CD4-positive, alpha-beta T cell (primary cell): ENCODE data around the gene MAP2K3. TPM values are rescaled to one million over a fixed set of nuclear protein-coding genes. Genes with fewer than 3 reads are reported as not detected.

ENCODE experiments used
- ATAC-seq: fragments of 200-7000 bp; cut with Tn5 transposase; one replicate; pipeline ENCODE4 v1.10.0; 2022; ENCODE audit warnings: mild to moderate bottlenecking; ENCODE audit not compliant: poor library complexity
- CTCF ChIA-PET: fragments of 350-600 bp; sonication (Branson Sonifier 250); formaldehyde crosslinking; loops from one replicate; lab custom pipeline; 2021; ENCODE audit warnings: antibody characterized with exemption, inconsistent platforms; lab: Charles Lee
- POLR2A ChIA-PET: fragments of 350-600 bp; sonication (Branson Sonifier 250); formaldehyde crosslinking; loops from one replicate; lab custom pipeline; 2021; ENCODE audit warnings: antibody characterized with exemption, inconsistent platforms; lab: Charles Lee
- DNase-seq, 14 experiments: peaks; one replicate each; pipeline ENCODE4 v3.0.0-alpha.2; 2013 to 2020; ENCODE audit warnings: mixed read lengths in 2 of 14
- H3K27ac ChIP-seq, 2 donors: one replicate each; pipeline versions ENCODE4 v1.5.1 to v1.7.0; 2013; ENCODE audit warnings: low read length in 2 of 2, low read depth in 1 of 2, mild to moderate bottlenecking in 1 of 2
- H3K27me3 ChIP-seq, 2 experiments: 1 replicate in 1 of 2; 2 replicates in 1 of 2; pipeline versions ENCODE4 v1.6.1 to v1.7.0; 2013; ENCODE audit warnings: low read length in 2 of 2, control low read depth in 1 of 2, mild to moderate bottlenecking in 1 of 2, moderate library complexity in 1 of 2; ENCODE audit not compliant: insufficient read depth in 2 of 2, control insufficient read depth in 1 of 2
- H3K36me3 ChIP-seq: one replicate; pipeline ENCODE4 v1.6.1; 2013; ENCODE audit warnings: low read length, control low read depth; ENCODE audit not compliant: insufficient read depth
- H3K4me1 ChIP-seq: one replicate; pipeline ENCODE4 v1.6.1; 2013; ENCODE audit warnings: low read length, control low read depth; ENCODE audit not compliant: insufficient read depth
- H3K4me3 ChIP-seq: one replicate; pipeline ENCODE4 v1.5.1; 2013; ENCODE audit warnings: mild to moderate bottlenecking, low read length, moderate library complexity
- H3K9me3 ChIP-seq, 2 experiments: 1 replicate in 1 of 2; 2 replicates in 1 of 2; pipeline versions ENCODE4 v1.6.1 to v1.7.0; 2013; ENCODE audit warnings: low read length in 2 of 2, mild to moderate bottlenecking in 2 of 2, control low read depth in 1 of 2, moderate library complexity in 1 of 2; ENCODE audit not compliant: control insufficient read depth in 1 of 2, insufficient read depth in 1 of 2
- H3K27ac Mint-ChIP-seq: one replicate; pipeline ENCODE4 v1.8.0; 2020; ENCODE audit warnings: mixed read lengths
- H3K27me3 Mint-ChIP-seq: one replicate; pipeline ENCODE4 v1.8.0; 2021; ENCODE audit warnings: mixed read lengths
- H3K36me3 Mint-ChIP-seq: one replicate; pipeline ENCODE4 v1.8.0; 2021; ENCODE audit warnings: low read depth, mixed read lengths
- H3K4me1 Mint-ChIP-seq: one replicate; pipeline ENCODE4 v1.8.0; 2021; ENCODE audit warnings: low read depth, mixed read lengths
- H3K4me3 Mint-ChIP-seq: one replicate; pipeline ENCODE4 v1.8.0; 2020; ENCODE audit warnings: mild to moderate bottlenecking, mixed read lengths
- H3K9me3 Mint-ChIP-seq: one replicate; pipeline ENCODE4 v1.8.0; 2020; ENCODE audit warnings: mixed read lengths
- CTCF ChIP-seq: fragments of 200-600 bp; IDR thresholded peaks from one replicate; pipeline ENCODE4 v1.8.0; 2022; ENCODE audit warnings: antibody characterized with exemption, mild to moderate bottlenecking
- intact Hi-C, 2 experiments: fragments of 100-400 bp; cut with DNase I in 1 of 2; cut with micrococcal nuclease in 1 of 2; formaldehyde crosslinking; loops; one replicate each; pipeline versions ENCODE4 v1.15.1 to v1.9.0; 2023 to 2025; cut with DNase I, micrococcal nuclease
- total RNA-seq, 174 experiments: library from RNA in 2 of 174; stranded (reverse) in 2 of 174; gene quantifications; one replicate each; pipeline ENCODE4 v1.2.3 and lab custom pipeline; 2021 to 2026

Gene MAP2K3
- total RNA-seq, 2 experiments from 2014 or later: 36.8 to 38.5 TPM

- no peaks in the 10 kb centered on the region for H3K27me3 ChIP-seq
- Mint-ChIP-seq H3K27ac (no peak overlapping the region), H3K4me3 (no peak overlapping the region), H3K4me1 (no peaks in the 10 kb centered on the region), H3K9me3 (no peaks in the 10 kb centered on the region), H3K36me3 (no peaks in the 10 kb centered on the region), H3K27me3 (no peaks in the 10 kb centered on the region)
- no peaks in the 10 kb centered on the region for H3K36me3 ChIP-seq
- H3K9me3 ChIP-seq: no peaks in the 10 kb centered on the region
- H3K4me3 ChIP-seq: no peak overlapping the region
- no peaks in the 10 kb centered on the region for H3K4me1 ChIP-seq
- TF ChIP-seq CTCF: no peak
- intact Hi-C loops: no loop called here
- no peak overlapping the region for H3K27ac ChIP-seq
- ChIA-PET CTCF (no interaction called here), POLR2A (no interaction called here)
- ATAC-seq (no peak), DNase-seq (no peak)
These were observed 73.5 kb downstream of the MAP2K3 start for GRCh38 chr17:21357696-21358656.

- Mint-ChIP-seq H3K9me3 (no peaks in the 10 kb centered on the region), H3K4me3 (no peak overlapping the region)
These were observed 74.4 kb downstream of the MAP2K3 start for GRCh38 chr17:21358682-21359482.

GRCh38 chr17:21359483-21359840 lies 75.0 kb downstream of the MAP2K3 start:
- no peak overlapping the region for H3K27ac Mint-ChIP-seq
- no peaks in the 10 kb centered on the region for H3K9me3 Mint-ChIP-seq
- intact Hi-C loops: no loop called here
- no peaks in the 10 kb centered on the region for H3K27me3 Mint-ChIP-seq
- CTCF ChIA-PET: no interaction called here
- H3K27ac ChIP-seq: no peak overlapping the region
- no peak overlapping the region for H3K4me3 Mint-ChIP-seq
- H3K36me3 ChIP-seq: no peaks in the 10 kb centered on the region
- ATAC-seq (no peak), DNase-seq (no peak)
- H3K36me3 Mint-ChIP-seq: no peaks in the 10 kb centered on the region
- H3K4me1 ChIP-seq: no peaks in the 10 kb centered on the region
- H3K4me1 Mint-ChIP-seq: no peaks in the 10 kb centered on the region
- no peak overlapping the region for H3K4me3 ChIP-seq
- TF ChIP-seq CTCF: no peak
- no peaks in the 10 kb centered on the region for H3K9me3 ChIP-seq
- H3K27me3 ChIP-seq: no peaks in the 10 kb centered on the region
- POLR2A ChIA-PET: no interaction called here

More at GRCh38 chr17:21358682-21359482, 74.4 kb downstream of the MAP2K3 start:
- ATAC-seq (no peak), DNase-seq (no peak)
- ChIA-PET CTCF (no interaction called here), POLR2A (no interaction called here)
- H3K27me3 ChIP-seq: no peaks in the 10 kb centered on the region
- no peak overlapping the region for H3K27ac Mint-ChIP-seq
- no peaks in the 10 kb centered on the region for H3K9me3 ChIP-seq
- H3K4me1 Mint-ChIP-seq: no peaks in the 10 kb centered on the region
- no peak overlapping the region for H3K27ac ChIP-seq
- no peaks in the 10 kb centered on the region for H3K36me3 Mint-ChIP-seq
- TF ChIP-seq CTCF: no peak
- intact Hi-C loops: no loop called here
- no peaks in the 10 kb centered on the region for H3K4me1 ChIP-seq
- H3K4me3 ChIP-seq: no peak overlapping the region
- no peaks in the 10 kb centered on the region for H3K36me3 ChIP-seq
- H3K27me3 Mint-ChIP-seq: no peaks in the 10 kb centered on the region
